HG02852 (cell line): Measurements from ENCODE around the gene FA2H.
"Not testable (repeated sequence)": the region's sequence is repeated elsewhere in the genome, so short reads cannot be mapped to it uniquely, and the experiment has no call there.

Source experiments
- ATAC-seq: cut with Tn5 transposase; IDR thresholded peaks from one replicate; pipeline ENCODE4 v1.9.1; 2021; ENCODE audit warnings: mild to moderate bottlenecking, moderate library complexity; ENCODE audit not compliant: unreplicated experiment

The FA2H gene

DNA sequence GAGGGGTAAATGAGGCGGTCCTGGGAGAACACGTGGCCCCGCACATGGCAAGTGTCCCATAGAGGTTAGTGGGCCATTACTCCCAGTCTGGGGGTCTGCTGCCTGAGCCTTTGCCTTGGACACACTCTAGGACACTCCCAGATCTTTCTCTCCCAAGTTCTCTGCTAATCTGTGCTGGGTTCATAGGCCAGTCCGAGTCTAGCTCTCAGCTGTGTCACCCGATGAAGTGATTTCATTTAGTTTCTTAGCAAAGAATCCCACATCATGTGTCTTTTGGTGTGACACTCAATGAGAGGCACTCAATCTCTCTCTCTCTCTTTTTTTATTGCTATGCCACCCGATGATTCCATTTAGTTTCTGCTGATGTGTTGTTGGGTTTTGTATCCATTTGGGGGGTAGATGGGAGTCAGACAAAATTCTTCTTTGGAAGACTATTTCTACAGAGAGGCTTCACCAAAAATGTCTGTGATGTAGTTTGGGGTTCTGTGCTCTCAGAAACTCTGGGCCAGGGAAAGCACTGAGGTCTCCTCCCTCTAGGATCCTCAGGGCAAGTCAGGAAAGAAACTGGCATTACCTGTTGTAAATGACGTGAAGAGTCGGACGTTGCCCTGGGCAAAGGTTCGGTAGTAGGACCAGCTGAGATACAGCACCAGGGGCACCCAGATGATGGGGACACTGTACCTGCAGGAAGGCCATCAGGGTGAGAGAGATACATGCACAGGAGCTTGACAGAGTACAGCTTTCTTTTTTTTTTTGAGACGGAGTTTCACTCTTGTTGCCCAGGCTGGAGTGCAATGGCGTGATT is 48.8 kb downstream of the FA2H start:
- ATAC-seq, result no peak

GRCh38 chr16:74724820-74725549 is 49.6 kb downstream of the FA2H start:
- ATAC-seq, result no peak

DNA sequence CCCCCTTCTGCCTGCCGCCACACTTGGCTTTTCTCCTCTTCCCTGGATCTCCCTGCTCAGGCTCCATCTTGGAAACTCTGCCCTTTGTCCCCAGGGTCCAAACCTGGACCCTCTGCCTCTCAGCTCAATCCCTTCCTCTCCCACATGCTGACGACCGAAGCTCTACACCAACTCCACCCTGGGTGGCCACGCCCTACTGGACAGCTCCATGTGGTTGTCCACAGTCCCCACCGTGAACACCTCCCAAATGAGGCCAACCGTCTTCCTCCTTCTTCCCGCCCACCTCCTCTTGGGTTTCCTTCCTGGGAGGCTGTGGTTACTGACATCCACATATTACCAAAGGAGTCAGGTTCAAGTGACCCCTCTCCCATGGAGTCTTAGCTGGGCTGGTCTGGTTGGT is 51.4 kb downstream of the FA2H start:
- ATAC-seq, result no peak

GRCh38 chr16:74722156-74722555 is 52.5 kb downstream of the FA2H start:
- not testable (repeated sequence) for ATAC-seq

DNA sequence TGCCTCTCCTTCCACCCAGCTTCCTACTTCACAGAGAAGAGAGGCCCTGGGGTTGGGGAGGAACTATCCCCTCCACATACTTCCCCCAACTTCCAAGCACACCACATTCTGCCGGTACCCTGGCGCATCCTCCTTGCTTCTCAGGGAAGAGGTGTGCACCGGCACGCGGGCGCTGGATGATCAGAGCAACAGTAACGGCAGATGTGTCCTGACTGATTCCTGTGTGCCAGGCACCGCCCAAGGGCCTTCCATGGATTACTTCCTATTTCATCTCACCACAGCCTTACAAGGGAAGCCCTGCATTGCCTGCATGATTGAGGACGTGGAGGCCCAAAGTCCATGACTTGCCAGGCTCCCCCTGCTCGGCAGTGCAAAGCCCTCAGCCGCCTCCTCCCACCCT is 52.9 kb downstream of the FA2H start:
- ATAC-seq, result no peak

- ATAC-seq, result no peak
These were observed 54.0 kb downstream of the FA2H start for GRCh38 chr16:74720579-74720978.

GRCh38 chr16:74718741-74719610 is 55.6 kb downstream of the FA2H start:
- no peak for ATAC-seq

GRCh38 chr16:74718140-74718539 is 56.5 kb downstream of the FA2H start:
- no peak for ATAC-seq

GRCh38 chr16:74717367-74717766 is 57.3 kb downstream of the FA2H start:
- no peak for ATAC-seq

- no peak for ATAC-seq
These were observed 58.3 kb downstream of the FA2H start for GRCh38 chr16:74716355-74716754.

- ATAC-seq, result no peak
These were observed 60.7 kb downstream of the FA2H start for GRCh38 chr16:74713876-74714275.

GRCh38 chr16:74713325-74713724 is 61.3 kb downstream of the FA2H start:
- ATAC-seq, result no peak

- ATAC-seq, result no peak
These were observed 62.7 kb downstream of the FA2H start for GRCh38 chr16:74711938-74712337.

DNA sequence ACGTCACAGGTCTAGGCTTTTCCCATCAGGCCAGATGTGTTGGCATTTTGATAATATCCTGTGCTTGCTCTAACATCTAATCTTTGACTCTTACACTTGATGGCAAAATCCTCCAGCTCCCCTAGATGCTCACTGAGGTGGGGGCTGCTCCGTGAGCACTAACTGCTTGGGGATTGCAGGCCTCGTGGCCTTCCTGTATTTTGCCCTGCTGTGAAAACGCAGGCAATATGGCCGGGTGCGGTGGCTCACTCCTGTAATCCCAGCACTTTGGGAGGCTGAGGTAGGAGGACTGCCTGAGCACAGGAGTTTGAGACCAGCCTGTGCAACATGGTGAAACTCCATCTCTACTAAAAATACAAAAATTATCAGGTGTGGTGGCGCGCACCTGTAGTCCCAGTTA is 64.2 kb downstream of the FA2H start:
- ATAC-seq, result no peak

- ATAC-seq, result peak; percentile 87
These were observed 65.2 kb downstream of the FA2H start for GRCh38 chr16:74709441-74709877.

DNA sequence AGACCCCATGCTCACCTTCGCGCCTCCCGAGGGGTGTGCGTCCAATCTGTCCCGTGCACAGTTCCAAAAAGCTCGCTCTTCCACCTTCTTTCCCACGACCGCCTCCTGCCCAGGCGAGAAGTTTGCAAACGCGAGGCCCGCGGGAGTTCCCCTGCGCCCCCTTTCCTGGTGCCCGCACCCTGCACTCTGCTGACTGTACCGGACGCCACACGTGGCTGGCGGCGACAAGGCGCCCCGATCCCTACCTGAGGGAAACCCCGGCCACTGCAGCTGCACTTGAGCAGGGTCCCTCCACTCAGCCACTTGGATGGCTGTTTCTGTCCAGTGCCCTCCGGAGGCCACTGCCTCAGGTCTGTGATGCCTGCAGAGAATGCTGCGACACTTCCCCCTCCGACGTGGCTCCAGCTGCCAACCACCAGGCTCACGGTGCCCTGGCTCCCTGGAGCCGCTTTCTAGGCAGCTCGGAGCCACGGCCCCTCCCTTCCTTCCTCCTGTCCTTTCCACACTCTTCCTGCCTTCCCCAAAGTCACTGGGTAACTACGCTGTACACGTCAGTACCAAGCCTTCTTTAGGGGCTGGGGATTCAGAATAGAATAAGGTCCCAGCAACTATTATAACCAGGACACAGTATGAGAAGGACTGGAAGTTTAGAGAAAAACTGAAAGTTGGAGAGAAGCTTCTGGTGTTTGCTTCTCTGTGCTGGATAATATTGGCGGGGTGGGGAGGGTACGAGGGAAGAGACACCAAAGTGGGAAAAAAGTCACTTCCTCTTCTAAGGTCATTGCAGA is 74.0 kb downstream of the FA2H start, which contains the start of gene MLKL:
Gene MLKL (minus strand): TSS at position 425 of the 788 bp plus-strand sequence. CDS start 5,105 bp downstream, outside the sequence.
- peak; percentile 38 for ATAC-seq

DNA sequence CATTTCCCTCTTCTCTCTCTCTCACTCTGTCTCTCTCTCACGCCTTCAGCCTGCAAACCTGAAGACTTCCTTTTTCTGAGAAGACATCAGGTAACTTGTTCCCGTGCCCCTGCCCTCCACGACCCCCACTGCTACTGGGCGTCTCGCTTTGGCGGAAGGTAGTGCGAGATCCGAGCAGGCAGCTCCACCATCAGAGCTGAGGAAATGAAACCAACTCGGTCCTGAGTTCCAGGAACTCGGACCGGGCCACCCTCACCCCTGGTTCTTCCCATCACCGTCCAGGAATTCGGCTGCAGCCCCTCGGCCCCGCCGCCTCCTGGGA is 74.5 kb downstream of the FA2H start:
- peak; percentile 25 for ATAC-seq

GRCh38 chr16:74699666-74700065 is 75.0 kb downstream of the FA2H start:
- ATAC-seq, result no peak

GRCh38 chr16:74698222-74698621 is 76.4 kb downstream of the FA2H start:
- no peak for ATAC-seq
